Trophoblast cell (in vitro differentiated cells and primary cell): Measurements from ENCODE around the gene TNFRSF8.

Experiments used
- DNase-seq, 2 donors: peaks; one replicate each; pipeline ENCODE4 v3.0.0-alpha.2; 2016
- H2AFZ ChIP-seq: 2 replicates; pipeline ENCODE4 v1.6.1; 2013; ENCODE audit warnings: low read length, moderate library complexity, mild to moderate bottlenecking; ENCODE audit not compliant: insufficient read depth, poor library complexity
- H2AK5ac ChIP-seq: 2 replicates; pipeline ENCODE4 v1.6.1; 2013; ENCODE audit warnings: mild to moderate bottlenecking, low read length
- H2BK120ac ChIP-seq: 2 replicates; pipeline ENCODE4 v1.6.1; 2013; ENCODE audit warnings: low read length, mild to moderate bottlenecking, moderate library complexity; ENCODE audit not compliant: insufficient read depth, poor library complexity
- H2BK12ac ChIP-seq: 2 replicates; pipeline ENCODE4 v1.6.1; 2013; ENCODE audit warnings: mild to moderate bottlenecking, low read length, moderate library complexity
- H2BK5ac ChIP-seq: 2 replicates; pipeline ENCODE4 v1.6.1; 2013; ENCODE audit warnings: low read length, low read depth, moderate library complexity, mild to moderate bottlenecking; ENCODE audit not compliant: poor library complexity
- H3K14ac ChIP-seq: 2 replicates; pipeline ENCODE4 v1.6.1; 2013; ENCODE audit warnings: mild to moderate bottlenecking, low read length
- H3K18ac ChIP-seq: 2 replicates; pipeline ENCODE4 v1.6.1; 2013; ENCODE audit warnings: mild to moderate bottlenecking, low read length
- H3K23ac ChIP-seq: 2 replicates; pipeline ENCODE4 v1.6.1; 2013; ENCODE audit warnings: low read length
- H3K27ac ChIP-seq: 2 replicates; pipeline ENCODE4 v1.5.1; 2013; ENCODE audit warnings: low read depth, mild to moderate bottlenecking, inconsistent platforms, low read length, moderate library complexity
- H3K27me3 ChIP-seq: 2 replicates; pipeline ENCODE4 v1.6.1; 2013; ENCODE audit warnings: inconsistent platforms, mild to moderate bottlenecking, low read length, moderate library complexity; ENCODE audit not compliant: insufficient read depth
- H3K36me3 ChIP-seq, 2 experiments: 1 replicate in 1 of 2; 2 replicates in 1 of 2; pipeline ENCODE4 v1.6.1; 2013; ENCODE audit warnings: low read length in 2 of 2, mild to moderate bottlenecking in 2 of 2, moderate library complexity in 1 of 2; ENCODE audit not compliant: insufficient read depth in 2 of 2, control insufficient read depth in 1 of 2
- H3K4ac ChIP-seq: 2 replicates; pipeline ENCODE4 v1.6.1; 2013; ENCODE audit warnings: low read depth, mild to moderate bottlenecking, low read length, moderate library complexity
- H3K4me1 ChIP-seq, 2 experiments: 1 replicate in 1 of 2; 2 replicates in 1 of 2; pipeline ENCODE4 v1.6.1; 2013; ENCODE audit warnings: low read length in 2 of 2, mild to moderate bottlenecking in 2 of 2, moderate library complexity in 1 of 2; ENCODE audit not compliant: insufficient read depth in 2 of 2, control insufficient read depth in 1 of 2
- H3K4me2 ChIP-seq: 2 replicates; pipeline ENCODE4 v1.6.1; 2013; ENCODE audit warnings: inconsistent platforms, mild to moderate bottlenecking, low read length, moderate library complexity
- H3K4me3 ChIP-seq: 2 replicates; pipeline ENCODE4 v1.5.1; 2013; ENCODE audit warnings: mild to moderate bottlenecking, low read depth, low read length, inconsistent platforms
- H3K79me1 ChIP-seq: one replicate; pipeline ENCODE4 v1.6.1; 2013; ENCODE audit warnings: low read length
- H3K79me2 ChIP-seq: 2 replicates; pipeline ENCODE4 v1.6.1; 2013; ENCODE audit warnings: low read length, mild to moderate bottlenecking; ENCODE audit not compliant: control insufficient read depth, insufficient read depth, poor library complexity
- H3K9ac ChIP-seq: 2 replicates; pipeline ENCODE4 v1.6.1; 2013; ENCODE audit warnings: mild to moderate bottlenecking, low read length
- H3K9me3 ChIP-seq: 2 replicates; pipeline ENCODE4 v1.6.1; 2013; ENCODE audit warnings: low read depth, mild to moderate bottlenecking, control low read depth, inconsistent platforms, low read length; ENCODE audit not compliant: insufficient read depth
- H4K12ac ChIP-seq: 2 replicates; pipeline ENCODE4 v1.6.1; 2013; ENCODE audit warnings: low read depth, mild to moderate bottlenecking, low read length, moderate library complexity
- H4K8ac ChIP-seq: 2 replicates; pipeline ENCODE4 v1.6.1; 2013; ENCODE audit warnings: low read depth, mild to moderate bottlenecking, low read length, moderate library complexity
- H4K91ac ChIP-seq: one replicate; pipeline ENCODE4 v1.6.1; 2013; ENCODE audit warnings: low read depth, mild to moderate bottlenecking, low read length, moderate library complexity
- WGBS: extraction: QIAGEN DNeasy Blood & Tissue Kit; methylation state at CpG from one replicate; pipeline ENCODE4 v1.1.7; 2013; ENCODE audit warnings: missing lambda C conversion rate; ENCODE audit not compliant: insufficient read length, insufficient coverage; ENCODE audit errors: extremely low coverage; 5-methylcytosine and 5-hydroxymethylcytosine counted together

Gene TNFRSF8

GRCh38 chr1:12082988-12083387 is 19.9 kb downstream of the TNFRSF8 start:
- Histone ChIP-seq H3K14ac (no peak overlapping the region), H3K27me3 (no peaks in the 10 kb centered on the region), H3K36me3 (no peaks in the 10 kb centered on the region), H4K8ac (no peak overlapping the region), H2BK5ac (no peak overlapping the region), H3K4me1 (peaks cover 0 to 3% of the 10 kb centered on the region in 2 experiments), H4K91ac (no peak overlapping the region), H3K9ac (no peak overlapping the region), H2BK12ac (no peak overlapping the region), H3K79me2 (no peaks in the 10 kb centered on the region), H3K23ac (no peak overlapping the region), H2AFZ (no peak overlapping the region), H3K18ac (no peak overlapping the region), H3K27ac (no peak overlapping the region), H3K4me2 (no peak overlapping the region), H3K9me3 (peaks cover 2% of the 10 kb centered on the region), H3K4ac (no peak overlapping the region), H3K79me1 (peaks cover 3% of the 10 kb centered on the region), H2AK5ac (no peak overlapping the region), H2BK120ac (no peak overlapping the region), H4K12ac (no peak overlapping the region), H3K4me3 (no peak overlapping the region)
- no peak for DNase-seq
- no CpG with 5 or more reads among the region's 4 CpGs for WGBS

DNA sequence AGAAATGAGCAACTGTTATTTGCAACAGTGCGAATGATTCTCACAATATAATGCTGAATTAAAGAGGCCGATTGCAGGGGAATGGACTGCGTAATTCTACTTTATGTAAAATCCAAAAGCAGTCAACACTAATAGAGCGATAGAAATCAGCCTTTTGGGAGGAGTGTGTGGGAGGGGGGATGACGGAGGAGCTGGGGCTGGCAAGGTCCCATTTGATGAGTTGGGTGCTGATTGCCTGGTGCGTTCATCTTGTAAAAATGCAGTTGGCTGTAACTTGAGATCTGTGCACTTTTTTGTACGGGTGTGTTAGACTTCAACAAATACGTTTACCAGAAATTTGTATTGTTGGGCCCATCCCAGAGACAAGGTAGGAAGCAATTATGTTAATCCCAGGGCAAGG is 20.7 kb downstream of the TNFRSF8 start:
- no peak overlapping the region for H4K8ac ChIP-seq
- H2AK5ac ChIP-seq = no peak overlapping the region
- H3K23ac ChIP-seq = no peak overlapping the region
- H3K36me3 ChIP-seq = no peaks in the 10 kb centered on the region
- peaks cover 0 to 3% of the 10 kb centered on the region in 2 experiments for H3K4me1 ChIP-seq
- no peak for DNase-seq
- no peak overlapping the region for H3K4me3 ChIP-seq
- H3K27ac ChIP-seq = no peak overlapping the region
- WGBS = no CpG with 5 or more reads among the region's 8 CpGs
- no peak overlapping the region for H4K12ac ChIP-seq
- no peak overlapping the region for H3K18ac ChIP-seq
- H3K14ac ChIP-seq = no peak overlapping the region
- peaks cover 2% of the 10 kb centered on the region for H3K9me3 ChIP-seq
- no peak overlapping the region for H2BK5ac ChIP-seq
- no peaks in the 10 kb centered on the region for H3K27me3 ChIP-seq
- H3K4ac ChIP-seq = no peak overlapping the region
- H2AFZ ChIP-seq = no peak overlapping the region
- peaks cover 3% of the 10 kb centered on the region for H3K79me1 ChIP-seq
- H2BK12ac ChIP-seq = no peak overlapping the region
- H4K91ac ChIP-seq = no peak overlapping the region
- H3K9ac ChIP-seq = no peak overlapping the region
- no peak overlapping the region for H3K4me2 ChIP-seq
- H2BK120ac ChIP-seq = no peak overlapping the region
- no peaks in the 10 kb centered on the region for H3K79me2 ChIP-seq

- Histone ChIP-seq H3K14ac (no peak overlapping the region), H3K4me1 (no peaks in the 10 kb centered on the region), H3K4me2 (no peak overlapping the region), H3K27ac (no peak overlapping the region), H2AFZ (no peak overlapping the region), H3K18ac (no peak overlapping the region), H3K79me1 (no peaks in the 10 kb centered on the region), H2AK5ac (no peak overlapping the region), H2BK120ac (no peak overlapping the region), H3K23ac (no peak overlapping the region), H3K79me2 (no peaks in the 10 kb centered on the region), H3K9me3 (peaks cover 5% of the 10 kb centered on the region), H4K91ac (no peak overlapping the region), H2BK5ac (no peak overlapping the region), H3K9ac (no peak overlapping the region), H4K12ac (no peak overlapping the region), H4K8ac (no peak overlapping the region), H3K27me3 (no peaks in the 10 kb centered on the region), H3K4ac (no peak overlapping the region), H3K4me3 (no peak overlapping the region), H3K36me3 (no peaks in the 10 kb centered on the region), H2BK12ac (no peak overlapping the region)
- no CpG with 5 or more reads among the region's 14 CpGs for WGBS
- DNase-seq = no peak
These were observed 22.6 kb downstream of the TNFRSF8 start for GRCh38 chr1:12085643-12086260.

GRCh38 chr1:12087797-12088314 is 24.8 kb downstream of the TNFRSF8 start:
- Histone ChIP-seq H3K23ac (no peak overlapping the region), H4K12ac (no peak overlapping the region), H3K4me1 (no peaks in the 10 kb centered on the region), H4K91ac (no peak overlapping the region), H3K27ac (no peak overlapping the region), H3K4me2 (no peak overlapping the region), H3K9ac (no peak overlapping the region), H4K8ac (no peak overlapping the region), H3K79me1 (no peaks in the 10 kb centered on the region), H3K27me3 (no peaks in the 10 kb centered on the region), H2AK5ac (no peak overlapping the region), H3K4me3 (no peak overlapping the region), H3K9me3 (peaks cover 2% of the 10 kb centered on the region), H3K36me3 (no peaks in the 10 kb centered on the region), H2BK5ac (no peak overlapping the region), H2AFZ (no peak overlapping the region), H3K4ac (no peak overlapping the region), H3K18ac (no peak overlapping the region), H2BK12ac (no peak overlapping the region), H3K79me2 (no peaks in the 10 kb centered on the region), H3K14ac (no peak overlapping the region), H2BK120ac (no peak overlapping the region)
- no peak for DNase-seq
- no CpG with 5 or more reads among the region's 9 CpGs for WGBS
